ENCODE measurements around the gene CFAP45. TPM values are rescaled to one million over a fixed set of nuclear protein-coding genes. Genes with fewer than 3 reads are reported as not detected.

The CFAP45 gene
- total and polyA plus RNA-seq, 9 of the 15 experiments (the other 6 are each of a cell fraction or from before 2014, with no cell fraction given) = 0.65 to 2.4 (median 1.5) TPM

- TF ChIP-seq, protein P1, sequence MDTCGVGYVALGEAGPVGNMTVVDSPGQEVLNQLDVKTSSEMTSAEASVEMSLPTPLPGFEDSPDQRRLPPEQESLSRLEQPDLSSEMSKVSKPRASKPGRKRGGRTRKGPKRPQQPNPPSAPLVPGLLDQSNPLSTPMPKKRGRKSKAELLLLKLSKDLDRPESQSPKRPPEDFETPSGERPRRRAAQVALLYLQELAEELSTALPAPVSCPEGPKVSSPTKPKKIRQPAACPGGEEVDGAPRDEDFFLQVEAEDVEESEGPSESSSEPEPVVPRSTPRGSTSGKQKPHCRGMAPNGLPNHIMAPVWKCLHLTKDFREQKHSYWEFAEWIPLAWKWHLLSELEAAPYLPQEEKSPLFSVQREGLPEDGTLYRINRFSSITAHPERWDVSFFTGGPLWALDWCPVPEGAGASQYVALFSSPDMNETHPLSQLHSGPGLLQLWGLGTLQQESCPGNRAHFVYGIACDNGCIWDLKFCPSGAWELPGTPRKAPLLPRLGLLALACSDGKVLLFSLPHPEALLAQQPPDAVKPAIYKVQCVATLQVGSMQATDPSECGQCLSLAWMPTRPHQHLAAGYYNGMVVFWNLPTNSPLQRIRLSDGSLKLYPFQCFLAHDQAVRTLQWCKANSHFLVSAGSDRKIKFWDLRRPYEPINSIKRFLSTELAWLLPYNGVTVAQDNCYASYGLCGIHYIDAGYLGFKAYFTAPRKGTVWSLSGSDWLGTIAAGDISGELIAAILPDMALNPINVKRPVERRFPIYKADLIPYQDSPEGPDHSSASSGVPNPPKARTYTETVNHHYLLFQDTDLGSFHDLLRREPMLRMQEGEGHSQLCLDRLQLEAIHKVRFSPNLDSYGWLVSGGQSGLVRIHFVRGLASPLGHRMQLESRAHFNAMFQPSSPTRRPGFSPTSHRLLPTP (IDR thresholded peaks at IDR 0.05; ENCODE audit: borderline replicate concordance, extremely low read depth, insufficient read length) = no peak
- TF ChIP-seq EZH2 (IDR thresholded peaks at IDR 0.05; ENCODE audit: borderline replicate concordance, low read depth, low read length) (no peak), MTF1 (CRISPR knock-in tag; IDR thresholded peaks at IDR 0.05; ENCODE audit: borderline replicate concordance) (no peak), DNMT1 (IDR thresholded peaks at IDR 0.05) (no peak), BMI1 (IDR thresholded peaks at IDR 0.05; ENCODE audit: low read length) (no peak), EP400 (IDR thresholded peaks at IDR 0.05) (no peak), BRD9 (IDR thresholded peaks at IDR 0.05; ENCODE audit: low read depth, partially characterized antibody) (no peak), POU5F1 (IDR thresholded peaks at IDR 0.05; ENCODE audit: borderline replicate concordance, low read depth, low read length, partially characterized antibody) (no peak)
- TF ChIP-seq, protein P2, sequence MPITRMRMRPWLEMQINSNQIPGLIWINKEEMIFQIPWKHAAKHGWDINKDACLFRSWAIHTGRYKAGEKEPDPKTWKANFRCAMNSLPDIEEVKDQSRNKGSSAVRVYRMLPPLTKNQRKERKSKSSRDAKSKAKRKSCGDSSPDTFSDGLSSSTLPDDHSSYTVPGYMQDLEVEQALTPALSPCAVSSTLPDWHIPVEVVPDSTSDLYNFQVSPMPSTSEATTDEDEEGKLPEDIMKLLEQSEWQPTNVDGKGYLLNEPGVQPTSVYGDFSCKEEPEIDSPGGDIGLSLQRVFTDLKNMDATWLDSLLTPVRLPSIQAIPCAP (CRISPR knock-in tag; IDR thresholded peaks at IDR 0.05; ENCODE audit: borderline replicate concordance) = no peak
- TF ChIP-seq, protein P3, sequence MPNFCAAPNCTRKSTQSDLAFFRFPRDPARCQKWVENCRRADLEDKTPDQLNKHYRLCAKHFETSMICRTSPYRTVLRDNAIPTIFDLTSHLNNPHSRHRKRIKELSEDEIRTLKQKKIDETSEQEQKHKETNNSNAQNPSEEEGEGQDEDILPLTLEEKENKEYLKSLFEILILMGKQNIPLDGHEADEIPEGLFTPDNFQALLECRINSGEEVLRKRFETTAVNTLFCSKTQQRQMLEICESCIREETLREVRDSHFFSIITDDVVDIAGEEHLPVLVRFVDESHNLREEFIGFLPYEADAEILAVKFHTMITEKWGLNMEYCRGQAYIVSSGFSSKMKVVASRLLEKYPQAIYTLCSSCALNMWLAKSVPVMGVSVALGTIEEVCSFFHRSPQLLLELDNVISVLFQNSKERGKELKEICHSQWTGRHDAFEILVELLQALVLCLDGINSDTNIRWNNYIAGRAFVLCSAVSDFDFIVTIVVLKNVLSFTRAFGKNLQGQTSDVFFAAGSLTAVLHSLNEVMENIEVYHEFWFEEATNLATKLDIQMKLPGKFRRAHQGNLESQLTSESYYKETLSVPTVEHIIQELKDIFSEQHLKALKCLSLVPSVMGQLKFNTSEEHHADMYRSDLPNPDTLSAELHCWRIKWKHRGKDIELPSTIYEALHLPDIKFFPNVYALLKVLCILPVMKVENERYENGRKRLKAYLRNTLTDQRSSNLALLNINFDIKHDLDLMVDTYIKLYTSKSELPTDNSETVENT (CRISPR knock-in tag; IDR thresholded peaks at IDR 0.05) = no peak
- TF ChIP-seq, protein P4, sequence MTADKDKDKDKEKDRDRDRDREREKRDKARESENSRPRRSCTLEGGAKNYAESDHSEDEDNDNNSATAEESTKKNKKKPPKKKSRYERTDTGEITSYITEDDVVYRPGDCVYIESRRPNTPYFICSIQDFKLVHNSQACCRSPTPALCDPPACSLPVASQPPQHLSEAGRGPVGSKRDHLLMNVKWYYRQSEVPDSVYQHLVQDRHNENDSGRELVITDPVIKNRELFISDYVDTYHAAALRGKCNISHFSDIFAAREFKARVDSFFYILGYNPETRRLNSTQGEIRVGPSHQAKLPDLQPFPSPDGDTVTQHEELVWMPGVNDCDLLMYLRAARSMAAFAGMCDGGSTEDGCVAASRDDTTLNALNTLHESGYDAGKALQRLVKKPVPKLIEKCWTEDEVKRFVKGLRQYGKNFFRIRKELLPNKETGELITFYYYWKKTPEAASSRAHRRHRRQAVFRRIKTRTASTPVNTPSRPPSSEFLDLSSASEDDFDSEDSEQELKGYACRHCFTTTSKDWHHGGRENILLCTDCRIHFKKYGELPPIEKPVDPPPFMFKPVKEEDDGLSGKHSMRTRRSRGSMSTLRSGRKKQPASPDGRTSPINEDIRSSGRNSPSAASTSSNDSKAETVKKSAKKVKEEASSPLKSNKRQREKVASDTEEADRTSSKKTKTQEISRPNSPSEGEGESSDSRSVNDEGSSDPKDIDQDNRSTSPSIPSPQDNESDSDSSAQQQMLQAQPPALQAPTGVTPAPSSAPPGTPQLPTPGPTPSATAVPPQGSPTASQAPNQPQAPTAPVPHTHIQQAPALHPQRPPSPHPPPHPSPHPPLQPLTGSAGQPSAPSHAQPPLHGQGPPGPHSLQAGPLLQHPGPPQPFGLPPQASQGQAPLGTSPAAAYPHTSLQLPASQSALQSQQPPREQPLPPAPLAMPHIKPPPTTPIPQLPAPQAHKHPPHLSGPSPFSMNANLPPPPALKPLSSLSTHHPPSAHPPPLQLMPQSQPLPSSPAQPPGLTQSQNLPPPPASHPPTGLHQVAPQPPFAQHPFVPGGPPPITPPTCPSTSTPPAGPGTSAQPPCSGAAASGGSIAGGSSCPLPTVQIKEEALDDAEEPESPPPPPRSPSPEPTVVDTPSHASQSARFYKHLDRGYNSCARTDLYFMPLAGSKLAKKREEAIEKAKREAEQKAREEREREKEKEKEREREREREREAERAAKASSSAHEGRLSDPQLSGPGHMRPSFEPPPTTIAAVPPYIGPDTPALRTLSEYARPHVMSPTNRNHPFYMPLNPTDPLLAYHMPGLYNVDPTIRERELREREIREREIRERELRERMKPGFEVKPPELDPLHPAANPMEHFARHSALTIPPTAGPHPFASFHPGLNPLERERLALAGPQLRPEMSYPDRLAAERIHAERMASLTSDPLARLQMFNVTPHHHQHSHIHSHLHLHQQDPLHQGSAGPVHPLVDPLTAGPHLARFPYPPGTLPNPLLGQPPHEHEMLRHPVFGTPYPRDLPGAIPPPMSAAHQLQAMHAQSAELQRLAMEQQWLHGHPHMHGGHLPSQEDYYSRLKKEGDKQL (CRISPR knock-in tag; IDR thresholded peaks at IDR 0.05; ENCODE audit: borderline replicate concordance) = no peak
- TF ChIP-seq, protein P5, sequence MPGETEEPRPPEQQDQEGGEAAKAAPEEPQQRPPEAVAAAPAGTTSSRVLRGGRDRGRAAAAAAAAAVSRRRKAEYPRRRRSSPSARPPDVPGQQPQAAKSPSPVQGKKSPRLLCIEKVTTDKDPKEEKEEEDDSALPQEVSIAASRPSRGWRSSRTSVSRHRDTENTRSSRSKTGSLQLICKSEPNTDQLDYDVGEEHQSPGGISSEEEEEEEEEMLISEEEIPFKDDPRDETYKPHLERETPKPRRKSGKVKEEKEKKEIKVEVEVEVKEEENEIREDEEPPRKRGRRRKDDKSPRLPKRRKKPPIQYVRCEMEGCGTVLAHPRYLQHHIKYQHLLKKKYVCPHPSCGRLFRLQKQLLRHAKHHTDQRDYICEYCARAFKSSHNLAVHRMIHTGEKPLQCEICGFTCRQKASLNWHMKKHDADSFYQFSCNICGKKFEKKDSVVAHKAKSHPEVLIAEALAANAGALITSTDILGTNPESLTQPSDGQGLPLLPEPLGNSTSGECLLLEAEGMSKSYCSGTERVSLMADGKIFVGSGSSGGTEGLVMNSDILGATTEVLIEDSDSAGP (CRISPR knock-in tag; IDR thresholded peaks at IDR 0.05) = no peak
These were observed 24.2 kb upstream of the CFAP45 start (continued) for GRCh38 chr1:159924025-159924790.

Measured in K562 (cell line).